WTC11 (cell line): ENCODE results near the gene CRYZL1. TPM values are rescaled to one million over a fixed set of nuclear protein-coding genes. Genes with fewer than 3 reads are reported as not detected.

Experiments
- ATAC-seq: fragments of 200-7000 bp; cut with Tn5 transposase; 2 replicates; pipeline ENCODE4 v1.10.0; 2021; ENCODE audit warnings: mild to moderate bottlenecking, moderate library complexity
- CTCF ChIA-PET: fragments of 300-600 bp; sonication (Branson Sonifier 250); formaldehyde crosslinking; loops from one replicate; lab custom pipeline; 2021; ENCODE audit warnings: antibody characterized with exemption; lab: Charles Lee
- POLR2A ChIA-PET: fragments of 350-600 bp; sonication (Branson Sonifier 250); formaldehyde crosslinking; loops from one replicate; lab custom pipeline; 2021; ENCODE audit warnings: antibody characterized with exemption; lab: Charles Lee
- DNase-seq: peaks from one replicate; pipeline ENCODE4 v3.0.0; 2021; ENCODE audit warnings: low spot score
- H3K27ac Mint-ChIP-seq: 2 replicates; pipeline ENCODE4 v1.8.0; 2021; ENCODE audit warnings: mixed read lengths
- H3K27me3 Mint-ChIP-seq: 2 replicates; pipeline ENCODE4 v1.8.0; 2021; ENCODE audit warnings: low read depth, mild to moderate bottlenecking, moderate library complexity, mixed read lengths
- H3K36me3 Mint-ChIP-seq: 2 replicates; pipeline ENCODE4 v1.8.0; 2021; ENCODE audit warnings: mixed read lengths
- H3K4me1 Mint-ChIP-seq: 2 replicates; pipeline ENCODE4 v1.8.0; 2022; ENCODE audit warnings: mixed read lengths
- H3K4me3 Mint-ChIP-seq: 2 replicates; pipeline ENCODE4 v1.8.0; 2021; ENCODE audit warnings: mild to moderate bottlenecking, moderate library complexity, mixed read lengths
- H3K9me3 Mint-ChIP-seq: 2 replicates; pipeline ENCODE4 v1.8.0; 2021; ENCODE audit warnings: mixed read lengths
- CBFB ChIP-seq: sonication (generic); formaldehyde crosslinking; IDR thresholded peaks from 2 replicates; pipeline ENCODE4 v1.8.1; 2022; ENCODE audit warnings: mild to moderate bottlenecking, low read depth, missing genetic modification reagents
- CREM ChIP-seq: sonication (generic); formaldehyde crosslinking; IDR thresholded peaks from 2 replicates; pipeline ENCODE4 v1.8.1; 2022; ENCODE audit warnings: mild to moderate bottlenecking, missing genetic modification reagents, moderate library complexity
- ETV6 ChIP-seq: sonication (generic); formaldehyde crosslinking; IDR thresholded peaks from 2 replicates; pipeline ENCODE4 v1.8.1; 2022; ENCODE audit warnings: mild to moderate bottlenecking, missing genetic modification reagents
- GABPB1 ChIP-seq: sonication (generic); formaldehyde crosslinking; IDR thresholded peaks from 2 replicates; pipeline ENCODE4 v1.8.1; 2023; ENCODE audit warnings: mild to moderate bottlenecking, missing genetic modification reagents
- NFE2L1 ChIP-seq: sonication (generic); formaldehyde crosslinking; IDR thresholded peaks from 2 replicates; pipeline ENCODE4 v1.8.1; 2023; ENCODE audit warnings: missing genetic modification reagents
- OVOL2 ChIP-seq: fragments of 250-450 bp; sonication (Bioruptor Pico); IDR thresholded peaks from 2 replicates; pipeline ENCODE4 v1.9.0; 2021; ENCODE audit warnings: mild to moderate bottlenecking, borderline replicate concordance
- RELA ChIP-seq: sonication (generic); formaldehyde crosslinking; IDR thresholded peaks from 2 replicates; pipeline ENCODE4 v1.8.1; 2022; ENCODE audit warnings: missing genetic modification reagents, mild to moderate bottlenecking, borderline replicate concordance
- TEAD1 ChIP-seq: sonication (generic); formaldehyde crosslinking; IDR thresholded peaks from 2 replicates; pipeline ENCODE4 v1.8.0; 2022; ENCODE audit warnings: mild to moderate bottlenecking, missing genetic modification reagents
- ZNF263 ChIP-seq: sonication (generic); formaldehyde crosslinking; IDR thresholded peaks from 2 replicates; pipeline ENCODE4 v1.8.1; 2022; ENCODE audit warnings: low read depth, mild to moderate bottlenecking, moderate library complexity, missing genetic modification reagents
- ZNF317 ChIP-seq: sonication (generic); formaldehyde crosslinking; IDR thresholded peaks from 2 replicates; pipeline ENCODE4 v1.8.1; 2023; ENCODE audit warnings: low read depth, mild to moderate bottlenecking, moderate library complexity, missing genetic modification reagents, borderline replicate concordance
- ZNF423 ChIP-seq: fragments of 250-450 bp; sonication (Bioruptor Pico); IDR thresholded peaks from 2 replicates; pipeline ENCODE4 v2.1.2; 2022; ENCODE audit warnings: mild to moderate bottlenecking, moderate library complexity
- total RNA-seq: library from RNA; stranded (reverse); gene quantifications from 3 replicates; pipeline ENCODE4 v1.2.3, GENCODE V29; 2021
- TF ChIP-seq, protein P1 (sequence below): fragments of 200-600 bp; IDR thresholded peaks from 2 replicates; pipeline ENCODE4 v1.8.0; 2022; ENCODE audit warnings: antibody characterized with exemption
- TF ChIP-seq, protein P2 (sequence below): sonication (generic); formaldehyde crosslinking; IDR thresholded peaks from 2 replicates; pipeline ENCODE4 v1.8.1; 2023; ENCODE audit warnings: mild to moderate bottlenecking, missing genetic modification reagents, moderate library complexity
- TF ChIP-seq, protein P3 (sequence below): fragments of 250-450 bp; sonication (Bioruptor Pico); IDR thresholded peaks from 2 replicates; pipeline ENCODE4 v1.9.0; 2021; ENCODE audit warnings: mild to moderate bottlenecking
- TF ChIP-seq, protein P4 (sequence below): sonication (generic); formaldehyde crosslinking; conservative IDR thresholded peaks from 2 replicates; pipeline ENCODE4 v1.8.1; 2023; ENCODE audit warnings: mild to moderate bottlenecking, low read depth, missing genetic modification reagents, moderate library complexity
- TF ChIP-seq, protein P5 (sequence below): sonication (generic); formaldehyde crosslinking; IDR thresholded peaks from 2 replicates; pipeline ENCODE4 v1.8.1; 2023; ENCODE audit warnings: mild to moderate bottlenecking, moderate library complexity, missing genetic modification reagents
- TF ChIP-seq, protein P6 (sequence below): sonication (generic); formaldehyde crosslinking; IDR thresholded peaks from 2 replicates; pipeline ENCODE4 v1.8.0; 2022; ENCODE audit warnings: mild to moderate bottlenecking, missing genetic modification reagents

CRYZL1 gene
- total RNA-seq, 1 experiment from 2014 or later = 21.9 TPM

DNA sequence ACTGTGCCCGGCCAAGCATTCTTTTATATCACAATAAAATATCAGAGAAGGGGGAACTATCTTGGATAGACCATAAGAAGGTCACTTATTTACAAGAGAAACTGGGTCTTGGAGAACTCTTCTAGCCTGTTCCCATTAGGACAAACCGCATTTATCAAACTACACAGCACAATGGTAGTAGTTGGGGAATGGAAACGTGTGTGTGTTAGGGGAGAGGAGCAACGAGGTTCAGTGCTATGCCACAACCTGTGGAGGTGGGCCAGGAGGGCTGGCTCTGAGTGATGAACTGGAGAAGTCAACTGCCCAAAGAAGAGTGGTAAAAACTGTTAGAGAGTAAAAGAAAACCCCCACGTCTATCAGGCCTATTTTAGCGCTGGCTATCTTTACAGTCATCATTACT, 54.6 kb downstream of the CRYZL1 start:
- H3K4me1 Mint-ChIP-seq = peaks cover 23% of the 10 kb centered on the region
- TF ChIP-seq ZNF317 (CRISPR knock-in tag) (no peak), ZNF263 (CRISPR knock-in tag) (no peak), GABPB1 (CRISPR knock-in tag) (no peak), CBFB (CRISPR knock-in tag) (no peak), ZNF423 (CRISPR knock-in tag) (no peak), RELA (CRISPR knock-in tag) (no peak), CREM (CRISPR knock-in tag) (no peak), OVOL2 (CRISPR knock-in tag) (no peak), NFE2L1 (CRISPR knock-in tag) (no peak)
- TF ChIP-seq, protein P1, sequence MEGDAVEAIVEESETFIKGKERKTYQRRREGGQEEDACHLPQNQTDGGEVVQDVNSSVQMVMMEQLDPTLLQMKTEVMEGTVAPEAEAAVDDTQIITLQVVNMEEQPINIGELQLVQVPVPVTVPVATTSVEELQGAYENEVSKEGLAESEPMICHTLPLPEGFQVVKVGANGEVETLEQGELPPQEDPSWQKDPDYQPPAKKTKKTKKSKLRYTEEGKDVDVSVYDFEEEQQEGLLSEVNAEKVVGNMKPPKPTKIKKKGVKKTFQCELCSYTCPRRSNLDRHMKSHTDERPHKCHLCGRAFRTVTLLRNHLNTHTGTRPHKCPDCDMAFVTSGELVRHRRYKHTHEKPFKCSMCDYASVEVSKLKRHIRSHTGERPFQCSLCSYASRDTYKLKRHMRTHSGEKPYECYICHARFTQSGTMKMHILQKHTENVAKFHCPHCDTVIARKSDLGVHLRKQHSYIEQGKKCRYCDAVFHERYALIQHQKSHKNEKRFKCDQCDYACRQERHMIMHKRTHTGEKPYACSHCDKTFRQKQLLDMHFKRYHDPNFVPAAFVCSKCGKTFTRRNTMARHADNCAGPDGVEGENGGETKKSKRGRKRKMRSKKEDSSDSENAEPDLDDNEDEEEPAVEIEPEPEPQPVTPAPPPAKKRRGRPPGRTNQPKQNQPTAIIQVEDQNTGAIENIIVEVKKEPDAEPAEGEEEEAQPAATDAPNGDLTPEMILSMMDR = no peak
- TF ChIP-seq, protein P2, sequence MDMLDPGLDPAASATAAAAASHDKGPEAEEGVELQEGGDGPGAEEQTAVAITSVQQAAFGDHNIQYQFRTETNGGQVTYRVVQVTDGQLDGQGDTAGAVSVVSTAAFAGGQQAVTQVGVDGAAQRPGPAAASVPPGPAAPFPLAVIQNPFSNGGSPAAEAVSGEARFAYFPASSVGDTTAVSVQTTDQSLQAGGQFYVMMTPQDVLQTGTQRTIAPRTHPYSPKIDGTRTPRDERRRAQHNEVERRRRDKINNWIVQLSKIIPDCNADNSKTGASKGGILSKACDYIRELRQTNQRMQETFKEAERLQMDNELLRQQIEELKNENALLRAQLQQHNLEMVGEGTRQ = no peak
- TF ChIP-seq, protein P3, sequence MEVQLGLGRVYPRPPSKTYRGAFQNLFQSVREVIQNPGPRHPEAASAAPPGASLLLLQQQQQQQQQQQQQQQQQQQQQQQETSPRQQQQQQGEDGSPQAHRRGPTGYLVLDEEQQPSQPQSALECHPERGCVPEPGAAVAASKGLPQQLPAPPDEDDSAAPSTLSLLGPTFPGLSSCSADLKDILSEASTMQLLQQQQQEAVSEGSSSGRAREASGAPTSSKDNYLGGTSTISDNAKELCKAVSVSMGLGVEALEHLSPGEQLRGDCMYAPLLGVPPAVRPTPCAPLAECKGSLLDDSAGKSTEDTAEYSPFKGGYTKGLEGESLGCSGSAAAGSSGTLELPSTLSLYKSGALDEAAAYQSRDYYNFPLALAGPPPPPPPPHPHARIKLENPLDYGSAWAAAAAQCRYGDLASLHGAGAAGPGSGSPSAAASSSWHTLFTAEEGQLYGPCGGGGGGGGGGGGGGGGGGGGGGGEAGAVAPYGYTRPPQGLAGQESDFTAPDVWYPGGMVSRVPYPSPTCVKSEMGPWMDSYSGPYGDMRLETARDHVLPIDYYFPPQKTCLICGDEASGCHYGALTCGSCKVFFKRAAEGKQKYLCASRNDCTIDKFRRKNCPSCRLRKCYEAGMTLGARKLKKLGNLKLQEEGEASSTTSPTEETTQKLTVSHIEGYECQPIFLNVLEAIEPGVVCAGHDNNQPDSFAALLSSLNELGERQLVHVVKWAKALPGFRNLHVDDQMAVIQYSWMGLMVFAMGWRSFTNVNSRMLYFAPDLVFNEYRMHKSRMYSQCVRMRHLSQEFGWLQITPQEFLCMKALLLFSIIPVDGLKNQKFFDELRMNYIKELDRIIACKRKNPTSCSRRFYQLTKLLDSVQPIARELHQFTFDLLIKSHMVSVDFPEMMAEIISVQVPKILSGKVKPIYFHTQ = no peak
- TF ChIP-seq, protein P4, sequence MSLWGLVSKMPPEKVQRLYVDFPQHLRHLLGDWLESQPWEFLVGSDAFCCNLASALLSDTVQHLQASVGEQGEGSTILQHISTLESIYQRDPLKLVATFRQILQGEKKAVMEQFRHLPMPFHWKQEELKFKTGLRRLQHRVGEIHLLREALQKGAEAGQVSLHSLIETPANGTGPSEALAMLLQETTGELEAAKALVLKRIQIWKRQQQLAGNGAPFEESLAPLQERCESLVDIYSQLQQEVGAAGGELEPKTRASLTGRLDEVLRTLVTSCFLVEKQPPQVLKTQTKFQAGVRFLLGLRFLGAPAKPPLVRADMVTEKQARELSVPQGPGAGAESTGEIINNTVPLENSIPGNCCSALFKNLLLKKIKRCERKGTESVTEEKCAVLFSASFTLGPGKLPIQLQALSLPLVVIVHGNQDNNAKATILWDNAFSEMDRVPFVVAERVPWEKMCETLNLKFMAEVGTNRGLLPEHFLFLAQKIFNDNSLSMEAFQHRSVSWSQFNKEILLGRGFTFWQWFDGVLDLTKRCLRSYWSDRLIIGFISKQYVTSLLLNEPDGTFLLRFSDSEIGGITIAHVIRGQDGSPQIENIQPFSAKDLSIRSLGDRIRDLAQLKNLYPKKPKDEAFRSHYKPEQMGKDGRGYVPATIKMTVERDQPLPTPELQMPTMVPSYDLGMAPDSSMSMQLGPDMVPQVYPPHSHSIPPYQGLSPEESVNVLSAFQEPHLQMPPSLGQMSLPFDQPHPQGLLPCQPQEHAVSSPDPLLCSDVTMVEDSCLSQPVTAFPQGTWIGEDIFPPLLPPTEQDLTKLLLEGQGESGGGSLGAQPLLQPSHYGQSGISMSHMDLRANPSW (CRISPR knock-in tag) = no peak
- TF ChIP-seq, protein P5, sequence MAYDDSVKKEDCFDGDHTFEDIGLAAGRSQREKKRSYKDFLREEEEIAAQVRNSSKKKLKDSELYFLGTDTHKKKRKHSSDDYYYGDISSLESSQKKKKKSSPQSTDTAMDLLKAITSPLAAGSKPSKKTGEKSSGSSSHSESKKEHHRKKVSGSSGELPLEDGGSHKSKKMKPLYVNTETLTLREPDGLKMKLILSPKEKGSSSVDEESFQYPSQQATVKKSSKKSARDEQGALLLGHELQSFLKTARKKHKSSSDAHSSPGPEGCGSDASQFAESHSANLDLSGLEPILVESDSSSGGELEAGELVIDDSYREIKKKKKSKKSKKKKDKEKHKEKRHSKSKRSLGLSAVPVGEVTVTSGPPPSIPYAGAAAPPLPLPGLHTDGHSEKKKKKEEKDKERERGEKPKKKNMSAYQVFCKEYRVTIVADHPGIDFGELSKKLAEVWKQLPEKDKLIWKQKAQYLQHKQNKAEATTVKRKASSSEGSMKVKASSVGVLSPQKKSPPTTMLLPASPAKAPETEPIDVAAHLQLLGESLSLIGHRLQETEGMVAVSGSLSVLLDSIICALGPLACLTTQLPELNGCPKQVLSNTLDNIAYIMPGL (CRISPR knock-in tag) = no peak
- no peaks in the 10 kb centered on the region for H3K27me3 Mint-ChIP-seq
- no peak for DNase-seq
- H3K27ac Mint-ChIP-seq = peak overlapping the region; percentile 3; the same call in 1 of the 2 replicates
- peaks cover 17% of the 10 kb centered on the region for H3K36me3 Mint-ChIP-seq
- ATAC-seq = no peak
- H3K9me3 Mint-ChIP-seq = no peaks in the 10 kb centered on the region
- CTCF ChIA-PET = no interaction called here
- POLR2A ChIA-PET = no interaction called here
- H3K4me3 Mint-ChIP-seq = peak overlapping the region; percentile 84

DNA sequence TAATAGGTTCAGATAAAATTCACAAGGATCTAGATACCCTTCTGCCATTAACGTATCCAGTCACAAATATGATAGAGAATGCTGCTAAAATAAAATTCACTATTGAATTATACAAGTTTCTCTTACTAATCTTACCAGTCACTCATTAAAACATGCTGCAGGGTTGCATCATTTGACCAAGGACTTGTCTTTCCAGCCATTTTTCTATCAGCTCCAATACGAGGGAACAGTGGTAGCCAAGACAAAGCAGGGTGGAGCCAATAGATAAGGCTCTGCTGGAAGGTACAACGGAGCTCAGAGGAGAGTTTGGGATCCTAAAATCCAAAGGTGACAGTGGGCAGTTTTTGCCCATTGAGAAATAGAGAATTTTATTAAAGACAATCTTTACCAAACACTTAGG, 57.1 kb downstream of the CRYZL1 start:
- Mint-ChIP-seq H3K27me3 (no peaks in the 10 kb centered on the region), H3K4me3 (no peak overlapping the region), H3K4me1 (peaks cover 20% of the 10 kb centered on the region), H3K9me3 (no peaks in the 10 kb centered on the region), H3K36me3 (peaks cover 19% of the 10 kb centered on the region), H3K27ac (no peak overlapping the region)
- DNase-seq (no peak), ATAC-seq (no peak)
- CTCF ChIA-PET = interaction anchor here (0.8 kb wide), 1 partner anchor 311 kb away, joined by 3 read pairs; no protein-coding TSS in a partner anchor
- POLR2A ChIA-PET = no interaction called here
- TF ChIP-seq, protein P4 (CRISPR knock-in tag) = no peak
- TF ChIP-seq, protein P6, sequence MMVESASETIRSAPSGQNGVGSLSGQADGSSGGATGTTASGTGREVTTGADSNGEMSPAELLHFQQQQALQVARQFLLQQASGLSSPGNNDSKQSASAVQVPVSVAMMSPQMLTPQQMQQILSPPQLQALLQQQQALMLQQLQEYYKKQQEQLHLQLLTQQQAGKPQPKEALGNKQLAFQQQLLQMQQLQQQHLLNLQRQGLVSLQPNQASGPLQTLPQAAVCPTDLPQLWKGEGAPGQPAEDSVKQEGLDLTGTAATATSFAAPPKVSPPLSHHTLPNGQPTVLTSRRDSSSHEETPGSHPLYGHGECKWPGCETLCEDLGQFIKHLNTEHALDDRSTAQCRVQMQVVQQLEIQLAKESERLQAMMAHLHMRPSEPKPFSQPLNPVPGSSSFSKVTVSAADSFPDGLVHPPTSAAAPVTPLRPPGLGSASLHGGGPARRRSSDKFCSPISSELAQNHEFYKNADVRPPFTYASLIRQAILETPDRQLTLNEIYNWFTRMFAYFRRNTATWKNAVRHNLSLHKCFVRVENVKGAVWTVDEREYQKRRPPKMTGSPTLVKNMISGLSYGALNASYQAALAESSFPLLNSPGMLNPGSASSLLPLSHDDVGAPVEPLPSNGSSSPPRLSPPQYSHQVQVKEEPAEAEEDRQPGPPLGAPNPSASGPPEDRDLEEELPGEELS (CRISPR knock-in tag) = no peak
- TF ChIP-seq TEAD1 (no peak), ETV6 (CRISPR knock-in tag) (no peak)
